GM21825 (cell line): ENCODE results near the gene RHBDL2.
"Not testable (repeated sequence)": the region's sequence is repeated elsewhere in the genome, so short reads cannot be mapped to it uniquely, and the experiment has no call there.

Experiments
- ATAC-seq: cut with Tn5 transposase; IDR thresholded peaks from one replicate; pipeline ENCODE4 v1.9.1; 2021; ENCODE audit warnings: mild to moderate bottlenecking, moderate library complexity; ENCODE audit not compliant: unreplicated experiment

The RHBDL2 gene

DNA sequence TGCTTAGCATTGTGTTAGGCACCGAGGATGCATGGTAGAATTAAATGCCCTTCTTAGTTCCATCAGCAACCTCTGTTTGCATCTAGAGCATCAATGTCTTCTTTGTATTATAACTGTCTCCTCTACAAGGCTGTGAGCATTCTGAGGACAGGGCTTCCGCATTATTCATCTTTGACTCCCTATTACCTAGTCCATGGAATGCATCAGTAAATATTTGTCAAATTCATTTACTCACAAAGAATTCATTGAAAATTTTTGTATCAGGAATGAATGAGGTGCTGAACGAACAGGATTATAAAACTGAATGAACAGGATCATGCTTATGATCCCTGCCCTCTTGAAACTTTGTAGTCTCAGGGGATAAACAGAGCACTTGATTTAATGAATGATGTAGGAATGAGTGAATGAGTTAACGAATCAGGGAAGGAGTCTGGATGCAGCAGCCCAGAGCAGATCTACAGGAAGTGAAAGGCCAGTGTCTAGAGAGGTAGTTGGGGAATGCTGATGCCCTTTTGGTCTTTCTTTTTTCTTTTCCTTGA lies 2.8 kb downstream of the RHBDL2 start:
- ATAC-seq: no peak

DNA sequence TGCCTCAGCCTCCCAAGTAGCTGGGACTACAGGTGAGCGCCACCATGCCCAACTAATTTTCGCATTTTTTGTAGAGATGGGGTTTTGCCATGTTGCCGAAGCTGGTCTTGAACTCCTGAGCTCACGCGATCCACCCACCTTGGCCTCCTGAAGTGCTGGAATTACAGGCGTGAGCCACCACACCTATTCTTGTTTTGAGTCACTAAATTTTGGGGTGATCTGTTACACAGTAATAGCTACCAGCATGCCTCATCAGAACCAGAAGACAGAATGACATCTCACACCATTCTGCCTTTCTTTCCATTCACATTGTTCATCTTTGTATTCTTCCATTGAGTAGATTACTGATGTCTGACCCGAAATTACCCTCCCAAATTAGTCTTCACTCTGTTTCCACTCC lies 9.1 kb downstream of the RHBDL2 start:
- no peak for ATAC-seq

DNA sequence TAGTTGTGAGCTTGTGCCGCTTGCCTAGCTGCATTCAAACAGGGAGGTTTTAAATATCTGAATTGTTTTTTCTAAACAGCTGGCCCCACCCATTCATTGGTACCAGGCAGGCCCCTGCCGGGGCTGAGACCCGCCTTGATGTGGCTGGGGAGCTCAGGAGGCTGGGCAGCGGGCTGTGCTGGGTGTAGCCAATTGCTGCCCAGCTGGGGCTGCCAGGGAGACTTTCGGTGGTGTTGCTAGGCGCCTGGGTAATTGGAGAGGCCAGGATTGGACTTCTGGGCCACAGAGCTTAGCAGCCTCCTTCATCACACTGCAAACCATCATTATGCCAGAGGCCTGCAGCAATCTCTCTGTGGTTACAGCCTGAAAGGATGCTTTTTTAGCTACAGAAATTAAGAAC lies 12.2 kb downstream of the RHBDL2 start:
- no peak for ATAC-seq

GRCh38 chr1:38929054-38929453 lies 12.6 kb downstream of the RHBDL2 start:
- no peak for ATAC-seq

DNA sequence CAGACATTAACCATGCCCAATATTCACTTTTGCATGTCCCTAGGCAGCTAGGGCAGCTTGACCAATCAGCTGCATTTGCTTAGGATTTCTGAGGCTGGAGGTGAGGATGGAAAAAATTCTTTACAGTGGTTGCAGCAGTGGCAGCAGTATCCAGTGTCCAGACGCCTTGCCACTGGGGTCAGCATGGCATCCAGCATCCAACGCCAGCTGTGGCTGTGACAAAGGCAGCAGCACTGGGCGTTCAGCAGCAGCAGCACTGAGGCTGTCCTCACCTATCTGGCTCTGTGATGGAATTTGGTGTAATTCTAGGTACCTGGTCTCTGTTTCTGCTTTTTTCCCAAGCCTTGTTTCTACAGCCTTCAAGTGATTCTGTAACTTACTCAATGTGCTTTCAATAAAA lies 15.5 kb downstream of the RHBDL2 start:
- no peak for ATAC-seq

DNA sequence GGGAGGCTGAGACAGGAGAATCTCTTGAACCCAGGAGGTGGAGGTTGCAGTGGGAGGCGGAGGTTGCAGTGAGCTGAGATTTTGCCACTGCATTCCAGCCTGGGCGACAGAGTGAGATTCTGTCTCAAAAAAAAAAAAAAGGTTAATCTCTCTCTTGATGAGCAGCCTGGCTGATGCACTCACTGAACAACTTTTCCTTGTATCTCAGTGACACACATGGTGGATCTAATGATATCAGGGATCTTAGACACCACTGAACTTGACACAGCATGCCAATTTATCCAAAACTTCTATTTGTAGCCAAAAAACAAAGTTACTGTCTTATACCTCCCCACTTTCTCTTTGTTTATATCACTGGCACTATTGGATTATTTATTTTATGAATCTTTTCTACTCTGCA lies 16.2 kb downstream of the RHBDL2 start:
- ATAC-seq: no peak

DNA sequence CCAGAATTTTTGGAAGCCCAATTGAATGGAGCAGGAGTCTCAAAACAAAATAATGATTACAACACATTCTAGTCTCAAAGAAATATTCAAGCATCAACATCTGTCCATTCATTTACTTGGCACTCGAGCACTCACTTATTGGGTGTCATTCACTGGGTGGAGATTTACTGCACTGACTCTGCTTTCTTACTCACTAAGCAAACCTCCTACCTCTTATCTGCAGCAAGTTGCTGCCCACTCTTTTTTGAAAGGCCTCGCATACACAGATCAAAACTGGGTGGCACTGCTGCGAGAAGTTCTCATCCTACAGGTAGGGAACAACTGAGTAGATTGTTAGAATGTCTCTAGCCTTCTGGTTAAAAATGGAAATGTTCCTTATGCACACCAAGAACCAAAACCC lies 18.0 kb downstream of the RHBDL2 start:
- no peak for ATAC-seq

DNA sequence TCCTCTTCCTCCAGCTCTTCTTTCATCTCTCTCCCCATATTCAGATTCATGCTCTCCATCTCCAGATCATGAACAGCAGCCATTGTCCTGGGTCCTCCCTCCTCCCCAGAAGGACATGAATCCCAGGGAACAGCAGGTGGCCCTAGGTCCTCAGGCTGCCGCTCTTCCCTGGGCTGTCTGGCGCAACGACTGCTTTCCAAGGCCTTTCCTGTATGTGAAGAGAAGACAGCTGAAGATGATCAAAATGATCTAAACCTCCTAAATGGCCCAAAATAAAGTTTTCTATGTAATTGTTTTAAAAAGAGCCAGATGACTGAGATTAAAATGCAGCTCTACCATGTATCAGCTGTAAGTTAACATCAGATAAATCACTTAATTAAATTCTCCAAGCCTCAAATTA lies 22.5 kb downstream of the RHBDL2 start:
- ATAC-seq: no peak

GRCh38 chr1:38918568-38918967 lies 23.1 kb downstream of the RHBDL2 start:
- ATAC-seq: no peak

DNA sequence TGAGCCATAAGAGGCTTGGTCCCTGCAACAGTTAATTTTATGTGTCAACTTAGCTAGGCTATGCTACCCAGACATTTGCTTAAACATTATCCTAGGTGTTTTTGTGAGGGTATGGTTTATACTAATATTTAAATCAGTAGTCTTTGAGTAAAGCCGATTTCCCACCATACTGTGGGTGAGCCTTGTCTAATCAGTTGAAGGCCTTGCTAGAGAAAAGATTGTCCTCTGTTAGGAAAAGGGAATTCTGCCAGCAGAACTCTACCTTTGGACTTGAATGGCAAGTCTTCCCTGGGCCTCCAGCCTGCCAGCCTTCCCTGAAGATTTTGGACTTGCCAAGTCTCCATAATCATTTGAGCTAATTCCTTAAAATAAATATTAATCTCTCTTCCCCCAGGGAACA lies 23.9 kb downstream of the RHBDL2 start:
- no peak for ATAC-seq

DNA sequence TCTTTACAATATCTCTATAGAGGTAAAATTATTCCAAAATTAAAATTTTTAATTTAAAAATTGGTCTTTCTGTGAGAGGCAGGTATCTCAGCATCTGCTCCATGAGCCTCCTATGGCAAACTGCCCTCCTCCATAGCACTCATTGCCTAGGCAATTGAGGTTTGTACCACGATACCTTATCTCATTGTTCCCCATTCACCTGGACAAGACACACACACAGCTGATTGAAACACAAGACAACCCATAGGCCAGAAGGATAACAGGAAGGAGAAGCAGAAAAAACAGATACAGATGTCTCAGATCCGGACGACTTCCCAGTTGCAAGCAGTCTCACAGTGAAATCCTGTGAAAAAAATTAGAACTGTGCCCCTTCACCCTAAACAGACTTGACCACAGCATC lies 24.3 kb downstream of the RHBDL2 start:
- ATAC-seq: no peak

GRCh38 chr1:38915352-38915948 lies 26.2 kb downstream of the RHBDL2 start:
- no peak for ATAC-seq

GRCh38 chr1:38914908-38915307 lies 26.7 kb downstream of the RHBDL2 start:
- ATAC-seq: not testable (repeated sequence)

- ATAC-seq: no peak
These were observed 32.8 kb downstream of the RHBDL2 start for GRCh38 chr1:38908821-38909220.

GRCh38 chr1:38905985-38906384 lies 35.6 kb downstream of the RHBDL2 start:
- no peak for ATAC-seq

DNA sequence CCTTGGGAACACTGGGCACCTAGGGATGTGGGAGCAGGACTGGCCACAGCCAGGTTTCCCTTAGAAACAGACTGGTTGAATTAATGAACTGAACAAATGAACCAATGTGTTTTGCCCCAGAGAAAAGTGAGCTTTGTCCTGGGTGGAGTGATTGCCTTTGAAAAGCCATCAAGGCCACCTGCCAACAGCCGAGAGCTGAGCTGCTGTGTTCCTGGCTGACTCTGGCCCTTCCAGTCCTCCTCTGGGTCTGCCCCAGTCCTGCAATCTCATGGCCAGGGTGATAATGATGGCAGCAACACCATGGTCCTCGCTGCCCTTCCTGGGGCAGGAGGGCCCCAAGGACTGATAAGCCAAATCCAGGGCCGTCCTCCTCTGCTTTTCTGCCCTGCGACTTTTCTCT lies 42.1 kb downstream of the RHBDL2 start:
- ATAC-seq: no peak

- no peak for ATAC-seq
These were observed 42.9 kb downstream of the RHBDL2 start for GRCh38 chr1:38898653-38899230.

- no peak for ATAC-seq
These were observed 45.5 kb downstream of the RHBDL2 start for GRCh38 chr1:38896169-38896568.

DNA sequence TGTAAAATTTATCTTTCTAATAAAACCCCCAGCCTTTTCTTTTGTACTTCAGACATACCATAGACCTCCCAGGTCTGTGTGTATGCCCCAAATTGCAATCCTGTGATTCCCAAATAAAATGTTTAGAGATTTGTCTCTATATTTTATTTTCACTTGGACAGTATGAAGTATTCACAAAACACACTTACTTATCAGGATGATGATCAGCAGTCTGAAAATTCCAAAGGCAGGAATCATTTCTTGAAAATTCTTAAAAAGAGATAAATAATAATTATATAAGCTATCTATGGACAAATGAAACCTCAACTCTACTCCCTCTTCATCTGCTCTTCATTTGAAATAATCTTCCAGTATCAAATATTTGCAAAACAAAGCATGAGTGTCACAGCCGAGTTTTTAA lies 48.7 kb downstream of the RHBDL2 start:
- ATAC-seq: no peak

DNA sequence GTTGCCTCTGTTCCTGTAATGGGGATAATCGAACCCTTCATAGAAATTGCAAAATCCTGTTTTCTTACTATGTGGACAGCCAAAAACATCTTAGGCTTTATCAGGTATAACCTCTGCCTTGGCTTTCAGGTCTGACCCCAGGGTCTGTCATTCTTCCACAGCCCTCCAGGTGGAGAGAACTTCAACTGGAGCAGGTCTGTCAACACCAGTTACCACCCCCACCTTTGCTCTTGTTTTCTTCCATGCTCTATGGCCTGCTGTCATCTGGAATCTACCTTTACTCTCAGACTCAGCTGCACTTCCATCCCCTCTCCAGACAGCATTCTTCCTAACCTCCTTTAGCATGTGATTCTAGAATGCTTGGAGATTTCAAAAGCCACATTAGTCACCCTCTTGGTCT lies 49.9 kb downstream of the RHBDL2 start:
- ATAC-seq: no peak

DNA sequence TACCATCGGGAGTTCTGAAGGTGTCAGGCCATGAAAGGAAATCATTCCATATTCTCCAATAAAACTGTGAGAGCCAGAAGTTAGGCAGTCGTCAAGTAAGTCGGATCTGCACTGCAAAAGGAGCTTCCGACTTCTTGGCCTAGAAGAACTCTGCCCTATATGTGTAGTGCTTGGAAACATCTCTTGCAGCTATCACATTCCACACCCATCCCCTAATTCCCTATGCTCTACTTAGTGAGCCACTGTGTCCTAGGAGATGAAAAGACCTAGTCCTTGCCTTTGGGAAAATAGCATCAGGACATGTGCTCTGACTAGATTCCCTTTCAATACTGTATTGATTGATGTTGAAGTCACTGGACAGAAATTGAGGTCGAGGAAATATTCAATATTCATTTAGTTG lies 52.0 kb downstream of the RHBDL2 start:
- ATAC-seq: no peak

DNA sequence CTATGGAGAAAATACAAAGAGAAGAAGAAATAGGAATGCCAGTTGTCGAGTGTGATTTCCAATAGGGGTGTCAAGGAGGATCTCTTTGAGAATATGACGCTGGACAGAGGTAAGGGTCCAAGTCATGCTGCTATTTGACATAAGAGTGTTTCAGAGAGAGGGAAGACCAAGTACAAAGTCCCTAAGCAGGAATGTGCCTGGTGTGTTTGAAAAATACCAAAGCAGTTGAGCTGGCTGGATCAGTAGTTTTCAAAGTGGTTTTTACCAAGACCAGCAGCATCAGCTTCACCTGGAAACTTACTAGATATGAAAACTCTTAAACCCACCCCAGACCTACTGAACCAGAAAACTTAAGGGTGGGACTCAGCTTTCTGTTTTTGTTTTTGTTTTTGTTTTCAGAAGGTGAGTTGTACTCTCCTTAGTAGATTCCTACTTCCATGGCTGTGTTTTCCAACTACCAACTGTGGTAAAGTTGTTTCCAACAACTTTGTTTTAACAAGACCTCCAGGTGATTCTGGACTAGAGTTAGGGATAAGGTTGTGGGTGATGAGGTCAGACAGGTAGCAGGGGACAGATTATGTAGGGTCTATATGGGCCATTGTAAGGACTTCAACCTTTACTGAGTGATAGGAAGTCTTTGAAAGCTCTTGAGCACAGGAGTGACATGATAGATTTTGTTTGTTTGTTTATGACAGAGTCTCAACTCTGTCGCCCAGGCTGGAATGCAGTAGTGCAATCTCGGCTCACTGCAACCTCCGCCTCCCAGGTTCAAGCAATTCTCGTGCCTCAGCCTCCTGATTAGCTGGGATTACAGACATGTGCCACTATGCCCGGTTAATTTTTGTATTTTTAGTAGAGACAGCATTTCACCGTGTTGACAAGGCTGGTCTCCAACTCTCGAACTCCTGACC lies 53.0 kb downstream of the RHBDL2 start:
- no peak for ATAC-seq
